ENCODE results near the gene FBXL13.
A peak's percentile ranks its signal among the peaks of the same experiment; 100 is the strongest.
"Not testable (repeated sequence)": the region's sequence is repeated elsewhere in the genome, so short reads cannot be mapped to it uniquely, and the experiment has no call there.

FBXL13 gene

GRCh38 chr7:102776217-102776616, 298.4 kb downstream of the FBXL13 start:
- ATAC-seq, H3K36me3 Mint-ChIP-seq, H3K4me1 Mint-ChIP-seq, H3K27me3 Mint-ChIP-seq, H3K4me3 Mint-ChIP-seq, H3K27ac Mint-ChIP-seq, H3K9me3 Mint-ChIP-seq: not testable (repeated sequence)

- peak; percentile 66 for ATAC-seq
- not testable (repeated sequence) for H3K4me3 Mint-ChIP-seq, H3K27me3 Mint-ChIP-seq
Observed at GRCh38 chr7:102770467-102770866, 304.1 kb downstream of the FBXL13 start.

DNA sequence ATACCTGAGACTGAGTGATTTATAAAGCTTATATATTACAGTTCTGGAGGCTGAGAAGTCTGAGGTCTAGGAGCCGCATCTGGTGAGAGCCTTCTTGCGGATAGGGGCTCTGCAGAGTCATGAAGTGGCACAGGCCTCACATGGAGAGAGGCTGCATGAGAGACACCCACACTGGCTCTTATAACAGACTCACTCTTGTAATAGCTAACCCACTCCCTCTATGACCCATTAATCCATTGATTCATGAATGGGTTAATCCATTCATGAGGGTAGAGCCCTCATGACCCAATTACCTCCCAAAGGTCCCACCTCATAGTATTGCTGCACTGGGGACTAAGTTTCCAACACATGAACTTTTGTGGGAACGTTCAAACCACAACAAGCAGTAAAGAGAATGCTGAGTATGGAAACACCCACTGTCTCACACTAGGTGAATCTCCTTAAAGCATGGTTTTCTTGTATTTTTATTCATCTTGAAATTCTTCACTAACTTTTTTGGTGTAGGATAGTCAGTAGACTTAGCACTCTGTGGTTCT, 304.9 kb downstream of the FBXL13 start:
- not testable (repeated sequence) for H3K27ac Mint-ChIP-seq, H3K36me3 Mint-ChIP-seq, H3K9me3 Mint-ChIP-seq, H3K4me1 Mint-ChIP-seq, H3K27me3 Mint-ChIP-seq, ATAC-seq, H3K4me3 Mint-ChIP-seq

More at GRCh38 chr7:102770467-102770866, 304.1 kb downstream of the FBXL13 start:
- not testable (repeated sequence) for H3K36me3 Mint-ChIP-seq, H3K4me1 Mint-ChIP-seq, H3K9me3 Mint-ChIP-seq, H3K27ac Mint-ChIP-seq

DNA sequence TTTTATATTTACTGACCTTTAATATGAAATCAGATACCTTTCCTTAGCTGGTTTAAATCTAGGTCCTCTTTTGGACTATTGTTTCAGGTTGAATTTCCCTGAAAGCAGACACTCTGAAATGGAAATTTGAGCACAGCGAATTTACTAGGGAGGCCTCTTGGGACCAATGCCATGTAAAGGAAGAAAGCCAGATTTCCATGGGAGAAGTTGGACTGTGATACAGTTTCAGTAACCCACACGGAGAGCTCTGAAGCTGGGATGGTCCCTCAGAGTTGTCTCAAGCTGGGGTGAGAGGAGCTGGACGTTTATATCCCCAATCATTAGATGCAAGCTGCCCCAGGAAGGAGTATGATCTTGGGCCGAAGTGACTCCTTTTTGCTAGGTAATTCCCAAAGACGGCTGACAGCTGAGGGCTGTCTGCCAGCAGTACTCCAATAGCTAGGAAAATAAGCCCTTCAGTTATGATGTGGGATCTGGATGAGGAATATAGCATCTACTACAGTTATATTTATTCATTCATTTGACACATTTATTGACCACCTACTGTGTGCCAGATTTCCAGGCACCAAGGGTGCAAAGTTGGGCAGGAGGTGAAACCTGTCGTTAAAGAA, 311.2 kb downstream of the FBXL13 start:
- not testable (repeated sequence) for ATAC-seq, H3K4me3 Mint-ChIP-seq, H3K27ac Mint-ChIP-seq, H3K27me3 Mint-ChIP-seq, H3K4me1 Mint-ChIP-seq, H3K9me3 Mint-ChIP-seq, H3K36me3 Mint-ChIP-seq
